Kidney (tissue), 14 donors: Measurements from ENCODE around the gene SIAH3. TPM values are rescaled to one million over a fixed set of nuclear protein-coding genes. Genes with fewer than 3 reads are reported as not detected.
A peak's percentile ranks its signal among the peaks of the same experiment; 100 is the strongest.

Experiments
- DNase-seq, 5 donors: peaks; one replicate each; pipeline ENCODE4 v3.0.0-alpha.2; 2013 to 2020
- FAIRE-seq: peaks from 2 replicates; lab custom pipeline; 2012; peaks lifted over from hg19 to GRCh38; lab: Jason Lieb, UNC
- H3K27ac ChIP-seq, 2 donors: one replicate each; pipeline ENCODE4 v1.7.0; 2013; ENCODE audit warnings: low read depth in 2 of 2, low read length in 2 of 2, inconsistent platforms in 1 of 2
- H3K27me3 ChIP-seq: one replicate; pipeline ENCODE4 v1.7.1; 2013; ENCODE audit warnings: low read length, inconsistent platforms; ENCODE audit not compliant: control insufficient read depth, insufficient read depth
- H3K36me3 ChIP-seq, 3 donors: one replicate each; pipeline versions ENCODE4 v1.7.0 to v1.7.1; 2013; ENCODE audit warnings: low read length in 3 of 3, control low read depth in 1 of 3, inconsistent platforms in 1 of 3; ENCODE audit not compliant: insufficient read depth in 3 of 3, control insufficient read depth in 2 of 3
- H3K4me1 ChIP-seq, 3 donors: one replicate each; pipeline versions ENCODE4 v1.7.0 to v1.7.1; 2013; ENCODE audit warnings: low read length in 3 of 3, inconsistent platforms in 1 of 3, low read depth in 1 of 3; ENCODE audit not compliant: control insufficient read depth in 2 of 3, insufficient read depth in 2 of 3
- H3K4me3 ChIP-seq, 3 donors: one replicate each; pipeline versions ENCODE4 v1.7.0 to v1.8.1; 2013; ENCODE audit warnings: low read length in 3 of 3, control low read depth in 1 of 3, inconsistent platforms in 1 of 3
- H3K9ac ChIP-seq, 3 donors: one replicate each; pipeline versions ENCODE4 v1.7.0 to v1.7.1; 2013; ENCODE audit warnings: low read length in 3 of 3, control low read depth in 1 of 3, inconsistent platforms in 1 of 3
- H3K9me3 ChIP-seq, 3 donors: one replicate each; pipeline versions ENCODE4 v1.7.0 to v1.7.1; 2013; ENCODE audit warnings: low read length in 3 of 3, control low read depth in 1 of 3, inconsistent platforms in 1 of 3; ENCODE audit not compliant: control insufficient read depth in 2 of 3, insufficient read depth in 1 of 3
- CTCF ChIP-seq: IDR thresholded peaks from 3 replicates; pipeline ENCODE4 v1.5.1; 2012; ENCODE audit warnings: mild to moderate bottlenecking, moderate library complexity, borderline replicate concordance; ENCODE audit not compliant: insufficient read depth; ENCODE audit errors: extremely low read depth
- intact Hi-C: fragments of 100-400 bp; cut with DNase I; formaldehyde crosslinking; loops from one replicate; pipeline ENCODE4 v1.11.1; 2022
- polyA plus RNA-seq: library from polyadenylated mRNA; stranded (reverse); fragments of 350-450 nt; fragmentation: Illumina TruSeq; extraction: RNeasy Lipid Tissue Mini Kit (QIAGEN cat#74804); gene quantifications from one replicate; pipeline ENCODE4 v1.2.3, GENCODE V29; 2014; ENCODE audit warnings: low read depth, low replicate concordance; ENCODE audit not compliant: insufficient read depth
- total RNA-seq: library from RNA; stranded (reverse); fragmentation: NEBNext Ultra II Directional; extraction: Animal tissue kit (Norgen Biotek cat#: 25700); gene quantifications from one replicate; pipeline ENCODE4 v1.2.1, GENCODE V29; 2021
- donor health status: control.
- donor health status: control.
- donor health status: control.
- donor health status: control.
- donor health status: control.
- donor health status: DM: yes; HTN: yes; CAD: no.
- donor health status: Normal renal cell carcinoma (clear cell type).

SIAH3 gene
- total and polyA plus RNA-seq, 2 donors from 2014 or later: 0.03 to 0.41 TPM

DNA sequence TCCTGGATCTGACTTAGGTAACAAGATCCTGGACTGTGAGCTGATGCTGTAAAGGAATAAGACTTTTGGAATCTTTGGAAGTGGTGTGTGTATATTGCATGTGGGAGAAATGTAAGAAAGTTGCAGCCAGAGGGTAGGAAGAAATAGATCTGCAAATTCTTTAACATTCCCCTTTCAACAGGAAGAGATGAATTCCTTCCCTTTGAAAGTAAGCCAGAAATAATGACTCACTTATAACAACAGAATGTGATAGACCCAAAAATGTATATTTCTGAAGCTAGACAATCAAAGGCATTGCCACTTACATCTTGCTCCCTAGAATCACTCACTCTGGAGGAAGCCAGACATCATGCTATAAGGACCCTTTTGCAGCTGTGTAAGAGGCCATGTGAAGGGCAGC lies 9.8 kb upstream of the SIAH3 start:
- intact Hi-C loops: no loop called here
- DNase-seq (no peak), FAIRE-seq (no peak)
- Histone ChIP-seq H3K9me3 (peaks cover 0 to 6% (median 0%) of the 10 kb centered on the region in 3 donors), H3K9ac (no peak overlapping the region), H3K36me3 (no peaks in the 10 kb centered on the region), H3K27me3 (no peaks in the 10 kb centered on the region), H3K4me3 (no peak overlapping the region), H3K4me1 (no peaks in the 10 kb centered on the region), H3K27ac (no peak overlapping the region)
- TF ChIP-seq CTCF: no peak

- H3K36me3 ChIP-seq: no peaks in the 10 kb centered on the region
- H3K9me3 ChIP-seq: peaks cover 0 to 6% (median 0%) of the 10 kb centered on the region in 3 donors
- FAIRE-seq (no peak), DNase-seq (peak in 1 of 5 donors; percentile 8)
- H3K9ac ChIP-seq: no peak overlapping the region
- H3K27ac ChIP-seq: no peak overlapping the region
- no peak overlapping the region for H3K4me3 ChIP-seq
- intact Hi-C loops: no loop called here
- no peaks in the 10 kb centered on the region for H3K4me1 ChIP-seq
- H3K27me3 ChIP-seq: no peaks in the 10 kb centered on the region
- TF ChIP-seq CTCF: no peak
Measured at GRCh38 chr13:45860240-45860639, 8.7 kb upstream of the SIAH3 start.

GRCh38 chr13:45859705-45860104 lies 8.2 kb upstream of the SIAH3 start:
- TF ChIP-seq CTCF: no peak

GRCh38 chr13:45852494-45852893 lies 941 bp upstream of the SIAH3 start:
- no peak for FAIRE-seq
- no peaks in the 10 kb centered on the region for H3K9me3 ChIP-seq
- H3K4me1 ChIP-seq: peaks cover 0 to 18% (median 8%) of the 10 kb centered on the region in 3 donors
- no peak overlapping the region for H3K27ac ChIP-seq
- no peak for TF ChIP-seq CTCF
- no peaks in the 10 kb centered on the region for H3K36me3 ChIP-seq
- H3K4me3 ChIP-seq: no peak overlapping the region
- intact Hi-C loops: no loop called here
- no peaks in the 10 kb centered on the region for H3K27me3 ChIP-seq
- no peak overlapping the region for H3K9ac ChIP-seq
- DNase-seq: no peak

More at GRCh38 chr13:45859705-45860104, 8.2 kb upstream of the SIAH3 start:
- DNase-seq: peak in 3 of 5 donors; percentile 74 to 89 (median 86)
- no peak overlapping the region for H3K9ac ChIP-seq
- intact Hi-C loops: no loop called here
- no peak overlapping the region for H3K27ac ChIP-seq
- H3K36me3 ChIP-seq: no peaks in the 10 kb centered on the region
- H3K9me3 ChIP-seq: peaks cover 0 to 6% (median 0%) of the 10 kb centered on the region in 3 donors
- H3K27me3 ChIP-seq: no peaks in the 10 kb centered on the region
- H3K4me1 ChIP-seq: no peaks in the 10 kb centered on the region
- FAIRE-seq: no peak
- H3K4me3 ChIP-seq: no peak overlapping the region
